NCI-H526 (cell line): ENCODE measurements around the gene NSF.
"Not testable (repeated sequence)": the region's sequence is repeated elsewhere in the genome, so short reads cannot be mapped to it uniquely, and the experiment has no call there.

ENCODE experiments used
- DNase-seq, 2 experiments: peaks; one replicate each; lab custom pipeline; 2025; lab: John Stamatoyannopoulos, UW

The NSF gene

GRCh38 chr17:46628753-46629436 lies 38.4 kb downstream of the NSF start:
- not testable (repeated sequence) for DNase-seq

GRCh38 chr17:46632146-46632545 lies 41.7 kb downstream of the NSF start:
- DNase-seq = not testable (repeated sequence)

GRCh38 chr17:46634844-46635243 lies 44.4 kb downstream of the NSF start:
- DNase-seq = not testable (repeated sequence)

GRCh38 chr17:46641861-46642656 lies 51.6 kb downstream of the NSF start:
- DNase-seq = not testable (repeated sequence)

- DNase-seq = not testable (repeated sequence)
Observed at GRCh38 chr17:46647251-46647650, 56.8 kb downstream of the NSF start.

- DNase-seq = not testable (repeated sequence)
Observed at GRCh38 chr17:46647688-46648278, 57.3 kb downstream of the NSF start.

GRCh38 chr17:46649246-46649645 lies 58.8 kb downstream of the NSF start:
- DNase-seq = not testable (repeated sequence)

- not testable (repeated sequence) for DNase-seq
Observed at GRCh38 chr17:46652024-46652643, 61.7 kb downstream of the NSF start.

- DNase-seq = not testable (repeated sequence)
Observed at GRCh38 chr17:46658235-46658634, 67.8 kb downstream of the NSF start.

GRCh38 chr17:46659702-46660101 lies 69.2 kb downstream of the NSF start:
- DNase-seq = not testable (repeated sequence)

- DNase-seq = not testable (repeated sequence)
Observed at GRCh38 chr17:46663123-46663522, 72.7 kb downstream of the NSF start.

- DNase-seq = not testable (repeated sequence)
Observed at GRCh38 chr17:46663552-46663951, 73.1 kb downstream of the NSF start.

GRCh38 chr17:46665969-46666368 lies 75.5 kb downstream of the NSF start:
- not testable (repeated sequence) for DNase-seq

- DNase-seq = not testable (repeated sequence)
Observed at GRCh38 chr17:46670789-46671188, 80.3 kb downstream of the NSF start.

GRCh38 chr17:46672777-46673176 lies 82.3 kb downstream of the NSF start:
- DNase-seq = not testable (repeated sequence)

GRCh38 chr17:46677819-46678218 lies 87.3 kb downstream of the NSF start:
- not testable (repeated sequence) for DNase-seq

- not testable (repeated sequence) for DNase-seq
Observed at GRCh38 chr17:46683653-46684052, 93.2 kb downstream of the NSF start.

GRCh38 chr17:46685284-46685683 lies 94.8 kb downstream of the NSF start:
- not testable (repeated sequence) for DNase-seq

GRCh38 chr17:46692196-46692595 lies 101.7 kb downstream of the NSF start:
- DNase-seq = not testable (repeated sequence)

GRCh38 chr17:46693283-46693682 lies 102.8 kb downstream of the NSF start:
- not testable (repeated sequence) for DNase-seq

- DNase-seq = not testable (repeated sequence)
Observed at GRCh38 chr17:46696522-46696921, 106.1 kb downstream of the NSF start.

- DNase-seq = not testable (repeated sequence)
Observed at GRCh38 chr17:46699014-46699413, 108.5 kb downstream of the NSF start.
